Measurements from ENCODE around the gene THADA.
"Not testable (repeated sequence)": the region's sequence is repeated elsewhere in the genome, so short reads cannot be mapped to it uniquely, and the experiment has no call there.

Gene THADA

GRCh38 chr2:43412114-43412753, 183.6 kb downstream of the THADA start:
- DNase-seq (ENCODE audit: low read depth in 2 of 2), result no peak

DNA sequence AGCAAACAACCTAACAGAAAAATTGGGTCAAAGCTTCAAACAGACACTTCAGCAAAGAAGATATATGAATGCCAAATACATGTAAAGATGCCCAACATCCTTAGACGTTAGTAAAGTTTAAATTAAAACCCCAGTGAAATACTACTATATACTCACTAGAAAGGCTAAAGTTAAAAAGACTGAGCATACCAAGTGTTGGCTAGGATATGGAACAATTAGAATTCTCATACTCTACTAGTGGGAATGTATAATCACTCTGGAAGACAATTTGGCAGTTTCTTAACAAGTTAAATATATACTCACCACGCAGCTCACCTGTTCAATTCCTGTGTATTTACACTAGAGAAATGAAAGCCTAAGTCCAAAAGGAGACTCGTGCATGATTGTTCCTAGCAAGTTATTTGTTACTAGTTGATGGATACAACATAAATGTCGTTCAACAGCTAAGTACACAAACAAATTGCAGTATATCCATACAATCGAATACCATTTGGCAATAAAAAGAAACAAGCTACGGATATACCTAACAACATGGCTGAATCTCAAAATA, 185.7 kb downstream of the THADA start:
- DNase-seq (ENCODE audit: low read depth in 2 of 2), result no peak

GRCh38 chr2:43408407-43409160, 187.3 kb downstream of the THADA start:
- DNase-seq (ENCODE audit: low read depth in 2 of 2), result no peak

DNA sequence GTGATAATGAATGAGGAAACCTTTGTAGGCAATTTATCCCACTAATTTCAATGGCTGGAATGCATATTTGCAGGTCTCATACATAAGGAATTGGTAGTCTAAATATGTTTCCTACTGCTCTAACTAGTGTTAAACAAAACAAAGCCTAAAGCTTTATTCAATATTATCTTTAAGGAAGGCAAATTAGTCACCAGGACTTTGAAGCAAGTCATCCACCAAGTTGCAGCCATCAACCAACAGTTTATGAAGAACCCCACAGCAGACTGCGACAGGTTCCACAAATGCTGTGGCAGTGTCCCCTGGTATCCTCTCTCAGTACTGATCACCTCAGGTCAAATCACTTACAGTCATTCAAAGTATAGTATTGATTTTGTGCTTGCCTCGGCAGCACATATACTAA, 187.9 kb downstream of the THADA start:
- no peak for DNase-seq (ENCODE audit: low read depth in 2 of 2)

DNA sequence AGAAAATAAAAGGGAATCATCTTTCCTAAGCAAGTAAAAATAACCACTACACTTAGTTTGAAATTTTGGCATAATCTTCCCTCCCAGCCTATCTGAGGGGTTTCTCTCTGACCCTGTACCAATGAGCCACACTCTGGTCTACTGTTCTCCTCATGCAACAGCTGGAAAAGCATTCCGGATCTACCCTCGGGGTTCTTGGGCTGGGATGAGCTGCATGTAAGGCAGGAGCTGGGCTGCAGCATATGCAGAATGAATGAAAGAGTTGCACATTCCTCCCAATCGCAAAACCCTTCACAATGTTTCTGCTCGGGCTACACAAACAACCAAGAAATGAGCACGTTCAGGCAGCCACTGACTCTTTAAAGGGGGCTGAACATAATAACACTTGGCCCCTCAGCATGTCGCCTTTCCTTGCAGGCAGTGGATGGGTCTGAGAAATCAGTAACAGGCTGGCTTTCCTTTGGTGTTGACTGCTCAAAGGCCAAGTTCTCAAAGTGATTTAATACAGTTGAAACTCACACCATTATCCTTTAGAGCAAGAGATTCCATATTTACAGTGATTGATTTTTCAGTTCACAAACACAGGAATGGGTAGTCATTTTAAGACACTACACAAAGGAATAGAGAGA, 189.1 kb downstream of the THADA start:
- no peak for DNase-seq (ENCODE audit: low read depth in 2 of 2)

GRCh38 chr2:43405829-43406228, 190.0 kb downstream of the THADA start:
- no peak for DNase-seq (ENCODE audit: low read depth in 2 of 2)

DNA sequence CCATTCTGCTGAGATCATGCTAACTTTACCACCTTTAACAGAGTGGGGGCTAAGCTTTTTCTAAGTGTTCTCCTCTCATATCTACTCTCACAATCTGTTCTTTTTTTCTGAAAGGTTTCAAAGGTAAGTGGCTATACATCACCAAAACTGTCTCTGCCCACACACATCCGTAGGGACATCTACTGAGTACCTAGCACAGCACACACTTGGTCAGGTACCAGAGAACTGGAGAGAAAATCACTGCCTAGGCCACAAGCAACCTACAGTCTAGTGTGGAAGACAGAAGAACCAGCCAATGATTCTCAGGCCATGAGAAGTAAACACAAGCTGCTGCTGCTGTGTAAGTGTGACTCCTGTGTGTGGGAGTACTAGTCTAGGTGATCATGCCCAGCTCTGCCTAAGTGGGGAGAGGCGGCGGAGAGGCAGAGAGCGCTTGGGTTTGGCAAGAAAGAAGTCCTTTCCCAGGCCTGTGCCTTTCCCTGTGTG, 193.3 kb downstream of the THADA start:
- DNase-seq (ENCODE audit: low read depth in 2 of 2), result no peak

DNA sequence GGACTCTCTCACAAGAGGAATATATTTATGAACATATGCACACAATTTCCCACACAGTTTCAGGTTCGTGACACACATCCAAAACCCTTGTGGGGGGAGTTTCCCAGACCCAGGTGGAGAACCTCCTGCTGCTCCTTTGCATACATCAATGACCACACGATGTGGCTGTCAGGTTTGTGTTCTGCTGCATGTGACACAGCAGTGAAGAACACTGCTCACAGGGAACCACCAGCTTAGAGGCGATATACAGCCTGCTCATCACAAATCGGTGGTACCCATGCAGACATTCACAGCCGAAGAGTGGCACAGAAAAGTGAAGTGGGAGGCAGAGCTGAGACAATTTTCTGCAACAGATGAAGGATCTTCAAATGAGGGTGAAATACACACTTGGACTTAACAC, 193.8 kb downstream of the THADA start:
- no peak for DNase-seq (ENCODE audit: low read depth in 2 of 2)

DNA sequence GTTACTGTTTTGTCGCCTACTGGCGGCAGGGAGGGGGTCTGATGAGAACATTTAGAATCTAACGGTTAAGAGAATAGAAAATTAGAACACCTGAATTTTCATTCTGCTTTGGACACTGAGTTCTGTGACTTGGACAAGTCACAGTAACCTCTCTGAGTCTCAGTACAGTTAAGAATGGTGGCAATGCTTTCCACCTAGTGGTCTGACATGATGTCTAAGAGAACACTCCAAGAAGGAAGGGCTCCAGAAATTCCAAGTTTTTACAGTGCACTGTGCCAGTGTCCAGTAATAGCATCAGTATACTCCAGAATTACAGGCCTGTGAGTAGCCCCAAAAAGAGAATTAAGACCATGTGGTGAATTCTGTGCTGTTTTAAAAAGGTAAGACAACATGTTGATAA, 195.3 kb downstream of the THADA start:
- DNase-seq (ENCODE audit: low read depth in 2 of 2), result no peak

GRCh38 chr2:43399515-43400264, 196.1 kb downstream of the THADA start:
- DNase-seq (ENCODE audit: low read depth in 2 of 2), result peak; percentile 67 to 75

- DNase-seq (ENCODE audit: low read depth in 2 of 2), result no peak
Measured at GRCh38 chr2:43399098-43399497, 196.7 kb downstream of the THADA start.

GRCh38 chr2:43397821-43398220, 198.0 kb downstream of the THADA start:
- no peak for DNase-seq (ENCODE audit: low read depth in 2 of 2)

GRCh38 chr2:43397411-43397810, 198.4 kb downstream of the THADA start:
- DNase-seq (ENCODE audit: low read depth in 2 of 2), result no peak

GRCh38 chr2:43396344-43396743, 199.5 kb downstream of the THADA start:
- DNase-seq (ENCODE audit: low read depth in 2 of 2), result not testable (repeated sequence)

DNA sequence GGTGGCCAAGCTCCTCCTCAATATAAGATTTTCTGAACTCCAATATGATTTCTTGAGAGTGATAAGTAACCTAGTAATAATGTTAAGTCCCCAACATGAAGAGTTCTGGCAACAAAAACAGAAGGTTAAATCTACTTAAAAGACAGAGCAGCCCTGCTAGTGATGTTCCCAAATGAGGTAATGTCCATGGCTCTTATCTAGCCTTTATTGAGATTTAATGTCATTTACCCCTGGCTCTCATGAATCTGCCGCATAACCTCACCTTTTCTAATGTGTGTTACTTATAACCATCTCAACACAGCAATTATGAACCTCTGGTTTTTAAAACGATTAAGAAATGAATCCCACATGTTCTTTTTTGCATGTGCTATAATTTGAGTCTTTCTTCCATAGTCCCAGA, 201.9 kb downstream of the THADA start:
- no peak for DNase-seq (ENCODE audit: low read depth in 2 of 2)

DNA sequence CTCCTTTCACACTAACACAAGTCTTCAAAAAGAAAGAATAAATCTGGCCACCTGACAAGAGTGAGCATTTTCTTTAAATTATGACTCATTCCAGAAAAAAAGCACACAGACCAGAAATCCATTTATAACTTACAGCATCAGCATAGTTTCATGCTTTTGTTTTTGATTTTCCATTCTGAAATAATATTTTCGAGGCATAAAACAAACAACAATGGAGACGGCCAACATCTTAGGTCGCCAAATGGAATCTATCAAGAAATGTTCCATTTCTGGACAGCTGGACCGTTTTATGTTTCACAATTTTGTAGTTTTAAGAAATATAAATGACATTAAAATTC, 204.0 kb downstream of the THADA start:
- peak; percentile 24 to 33 for DNase-seq (ENCODE audit: low read depth in 2 of 2)

DNA sequence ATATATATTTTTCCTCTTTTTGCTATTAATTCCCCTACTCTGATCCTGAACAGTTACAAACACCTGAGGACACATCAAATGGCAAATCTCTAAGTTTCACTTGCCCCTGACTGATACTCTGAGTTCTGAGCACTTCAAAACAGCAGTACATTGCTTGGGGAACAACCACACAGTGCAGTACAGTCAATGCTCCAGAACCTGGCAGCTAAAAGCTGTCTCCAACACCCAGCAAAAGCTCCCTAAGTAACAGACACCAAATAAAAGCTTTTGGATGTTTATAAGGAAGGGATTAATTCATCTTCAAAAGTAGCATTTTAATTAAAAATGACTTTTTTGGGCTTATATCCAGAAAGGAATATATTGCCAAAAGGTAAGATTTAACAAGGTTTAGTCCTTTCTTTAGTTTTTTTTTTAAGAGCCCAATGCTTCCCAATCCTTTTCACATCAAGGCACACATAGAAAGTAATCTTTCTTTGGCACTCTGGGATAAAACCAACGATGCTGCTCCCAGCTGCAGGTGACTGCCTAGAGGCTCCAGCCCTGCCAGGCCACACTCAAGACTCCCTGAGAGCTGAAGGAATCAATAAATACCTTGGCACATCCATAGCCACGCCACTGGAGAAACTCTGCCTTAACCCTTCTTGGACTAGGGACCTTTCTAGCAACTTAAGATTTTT, 204.5 kb downstream of the THADA start:
- no peak for DNase-seq (ENCODE audit: low read depth in 2 of 2)

- no peak for DNase-seq (ENCODE audit: low read depth in 2 of 2)
Measured at GRCh38 chr2:43389581-43390466, 206.0 kb downstream of the THADA start.

GRCh38 chr2:43388371-43388770, 207.5 kb downstream of the THADA start:
- DNase-seq (ENCODE audit: low read depth in 2 of 2), result no peak

All from fibroblast of skin of left biceps (primary cell).